Measurements from ENCODE around the gene ANO2.

Gene ANO2

DNA sequence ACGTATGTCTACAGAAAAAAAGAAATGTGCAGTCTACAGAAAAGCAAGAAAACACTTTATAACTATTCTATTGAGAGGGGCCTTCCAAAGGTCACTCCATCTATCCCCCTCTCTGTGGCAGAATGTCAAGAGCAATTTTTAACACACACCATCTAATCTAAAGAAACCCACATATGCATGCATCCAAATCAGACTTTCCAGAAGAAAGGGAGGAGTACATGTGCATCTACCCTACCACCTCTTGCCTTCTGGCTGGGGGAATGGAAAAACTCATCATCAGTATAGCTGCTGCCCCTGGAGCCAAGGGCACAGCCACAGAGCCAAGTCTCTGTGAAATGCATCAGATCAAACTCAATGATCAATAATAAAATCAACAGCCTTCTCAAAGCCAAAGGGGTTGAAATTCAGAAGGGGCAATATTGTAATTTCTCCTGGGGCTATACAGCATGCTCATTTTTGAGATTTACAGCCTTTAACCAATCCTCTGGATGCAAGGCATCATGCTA lies 63.9 kb downstream of the ANO2 start:
- TF ChIP-seq, protein P1, sequence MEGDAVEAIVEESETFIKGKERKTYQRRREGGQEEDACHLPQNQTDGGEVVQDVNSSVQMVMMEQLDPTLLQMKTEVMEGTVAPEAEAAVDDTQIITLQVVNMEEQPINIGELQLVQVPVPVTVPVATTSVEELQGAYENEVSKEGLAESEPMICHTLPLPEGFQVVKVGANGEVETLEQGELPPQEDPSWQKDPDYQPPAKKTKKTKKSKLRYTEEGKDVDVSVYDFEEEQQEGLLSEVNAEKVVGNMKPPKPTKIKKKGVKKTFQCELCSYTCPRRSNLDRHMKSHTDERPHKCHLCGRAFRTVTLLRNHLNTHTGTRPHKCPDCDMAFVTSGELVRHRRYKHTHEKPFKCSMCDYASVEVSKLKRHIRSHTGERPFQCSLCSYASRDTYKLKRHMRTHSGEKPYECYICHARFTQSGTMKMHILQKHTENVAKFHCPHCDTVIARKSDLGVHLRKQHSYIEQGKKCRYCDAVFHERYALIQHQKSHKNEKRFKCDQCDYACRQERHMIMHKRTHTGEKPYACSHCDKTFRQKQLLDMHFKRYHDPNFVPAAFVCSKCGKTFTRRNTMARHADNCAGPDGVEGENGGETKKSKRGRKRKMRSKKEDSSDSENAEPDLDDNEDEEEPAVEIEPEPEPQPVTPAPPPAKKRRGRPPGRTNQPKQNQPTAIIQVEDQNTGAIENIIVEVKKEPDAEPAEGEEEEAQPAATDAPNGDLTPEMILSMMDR (conservative IDR thresholded peaks at IDR 0.05; ENCODE audit: low read depth, low read length) = no peak
- H3K27me3 ChIP-seq (ENCODE audit: insufficient read depth, low read depth) = no peaks in the 10 kb centered on the region
- no peaks in the 10 kb centered on the region for H3K36me3 ChIP-seq (ENCODE audit: insufficient read depth)
- H3K4me3 ChIP-seq (IDR thresholded peaks at IDR 0.05; ENCODE audit: insufficient read depth, low read depth, low read length) = no peak overlapping the region
- no peak overlapping the region for H2AFZ ChIP-seq (ENCODE audit: low read depth)
- no peak overlapping the region for H3K27ac ChIP-seq
- no peaks in the 10 kb centered on the region for H4K20me1 ChIP-seq (ENCODE audit: insufficient read depth)
- no peak overlapping the region for H3K9ac ChIP-seq
- no peaks in the 10 kb centered on the region for H3K79me2 ChIP-seq (ENCODE audit: insufficient read depth, low read depth)
- no peaks in the 10 kb centered on the region for H3K4me1 ChIP-seq (ENCODE audit: low read depth, poor library complexity, severe bottlenecking)
- no peak overlapping the region for H3K4me2 ChIP-seq

DNA sequence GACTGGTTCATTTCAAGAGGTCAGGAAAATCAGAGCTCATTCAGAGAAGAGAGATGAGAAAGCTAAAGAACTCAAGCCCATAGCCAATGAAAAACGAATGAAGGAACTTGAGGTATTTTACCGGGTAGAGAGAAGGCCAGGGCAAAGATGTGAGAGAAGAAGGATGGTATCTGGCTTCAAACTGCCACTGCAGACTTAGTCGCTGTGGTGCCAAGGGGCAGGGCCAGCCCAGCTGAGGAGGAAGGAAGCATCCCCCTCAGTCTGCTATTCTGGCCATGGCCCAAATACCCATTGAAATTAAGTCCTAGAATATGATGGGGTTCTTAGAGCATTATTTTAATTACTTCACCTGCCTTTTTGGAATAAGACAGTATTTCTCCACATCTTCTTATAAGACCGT lies 69.2 kb downstream of the ANO2 start:
- no peaks in the 10 kb centered on the region for H3K79me2 ChIP-seq (ENCODE audit: insufficient read depth, low read depth)
- no peaks in the 10 kb centered on the region for H3K36me3 ChIP-seq (ENCODE audit: insufficient read depth)
- H3K27me3 ChIP-seq (ENCODE audit: insufficient read depth, low read depth) = no peaks in the 10 kb centered on the region
- no peak overlapping the region for H3K27ac ChIP-seq
- H3K4me1 ChIP-seq (ENCODE audit: low read depth, poor library complexity, severe bottlenecking) = no peaks in the 10 kb centered on the region
- H2AFZ ChIP-seq (ENCODE audit: low read depth) = no peak overlapping the region
- TF ChIP-seq, protein P1 (conservative IDR thresholded peaks at IDR 0.05; ENCODE audit: low read depth, low read length) = no peak
- H3K9ac ChIP-seq = no peak overlapping the region
- H3K4me3 ChIP-seq (IDR thresholded peaks at IDR 0.05; ENCODE audit: insufficient read depth, low read depth, low read length) = no peak overlapping the region
- no peak overlapping the region for H3K4me2 ChIP-seq
- no peaks in the 10 kb centered on the region for H4K20me1 ChIP-seq (ENCODE audit: insufficient read depth)

DNA sequence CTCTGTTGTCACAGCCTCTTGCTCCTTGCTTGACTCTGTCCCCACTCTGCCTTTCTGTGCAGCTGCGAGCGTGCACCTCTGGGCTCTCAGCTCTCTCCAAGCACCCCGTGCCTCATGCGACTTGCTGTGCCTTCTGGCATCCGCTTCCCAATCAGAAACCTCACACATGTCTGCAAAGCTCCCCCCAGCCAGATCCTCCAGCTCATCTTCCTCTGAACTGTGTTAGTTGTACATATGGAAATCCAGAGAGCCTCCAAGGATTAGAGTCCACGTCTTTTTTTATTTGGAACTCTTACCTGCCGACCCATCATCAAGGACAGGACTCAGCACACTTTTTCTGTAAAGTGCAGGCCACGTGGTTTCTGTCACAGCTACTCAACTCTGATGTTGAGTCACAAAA lies 70.5 kb downstream of the ANO2 start:
- Histone ChIP-seq H3K4me2 (no peak overlapping the region), H3K27me3 (ENCODE audit: insufficient read depth, low read depth) (no peaks in the 10 kb centered on the region), H2AFZ (ENCODE audit: low read depth) (no peak overlapping the region), H3K36me3 (ENCODE audit: insufficient read depth) (no peaks in the 10 kb centered on the region), H3K27ac (no peak overlapping the region), H3K4me1 (ENCODE audit: low read depth, poor library complexity, severe bottlenecking) (no peaks in the 10 kb centered on the region), H3K9ac (no peak overlapping the region), H4K20me1 (ENCODE audit: insufficient read depth) (no peaks in the 10 kb centered on the region), H3K4me3 (IDR thresholded peaks at IDR 0.05; ENCODE audit: insufficient read depth, low read depth, low read length) (no peak overlapping the region), H3K79me2 (ENCODE audit: insufficient read depth, low read depth) (no peaks in the 10 kb centered on the region)
- TF ChIP-seq, protein P1 (conservative IDR thresholded peaks at IDR 0.05; ENCODE audit: low read depth, low read length) = no peak

DNA sequence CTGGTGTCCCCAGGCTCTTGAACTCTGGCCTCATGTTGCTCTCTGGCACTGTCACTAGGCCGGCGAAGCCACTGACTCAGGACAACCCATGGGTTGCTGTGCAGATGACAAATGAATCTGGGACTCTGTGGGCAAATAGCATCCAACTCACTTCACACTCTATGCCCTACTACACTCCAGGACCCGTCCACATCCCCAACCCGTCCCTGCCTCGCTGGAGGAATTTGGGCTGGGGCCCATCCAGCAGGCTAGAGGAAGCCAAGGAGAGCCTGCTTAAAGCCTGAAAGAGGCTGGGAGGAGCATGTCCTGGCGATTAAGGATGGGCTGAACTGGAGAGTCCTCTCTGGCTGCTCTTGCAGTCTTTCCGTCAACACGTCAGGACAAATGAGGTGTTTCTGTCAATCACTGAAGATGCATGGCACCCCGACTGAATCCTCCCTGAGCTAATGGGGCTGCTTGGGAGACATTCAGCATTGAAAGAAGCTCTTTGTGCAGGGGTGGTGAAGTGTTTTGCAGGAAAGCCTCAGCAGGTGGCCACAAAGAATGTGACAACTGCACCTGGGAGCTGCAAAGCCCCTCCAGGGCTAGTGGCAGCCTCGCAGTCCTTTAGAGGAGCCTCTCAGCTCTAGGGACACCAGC lies 71.7 kb downstream of the ANO2 start:
- Histone ChIP-seq H4K20me1 (ENCODE audit: insufficient read depth) (no peaks in the 10 kb centered on the region), H3K27me3 (ENCODE audit: insufficient read depth, low read depth) (no peaks in the 10 kb centered on the region), H3K4me1 (ENCODE audit: low read depth, poor library complexity, severe bottlenecking) (no peaks in the 10 kb centered on the region), H3K36me3 (ENCODE audit: insufficient read depth) (no peaks in the 10 kb centered on the region), H3K79me2 (ENCODE audit: insufficient read depth, low read depth) (no peaks in the 10 kb centered on the region), H3K27ac (no peak overlapping the region), H3K4me2 (no peak overlapping the region), H2AFZ (ENCODE audit: low read depth) (no peak overlapping the region), H3K9ac (no peak overlapping the region), H3K4me3 (IDR thresholded peaks at IDR 0.05; ENCODE audit: insufficient read depth, low read depth, low read length) (no peak overlapping the region)
- TF ChIP-seq, protein P1 (conservative IDR thresholded peaks at IDR 0.05; ENCODE audit: low read depth, low read length) = no peak
